ENCODE measurements around the gene S1PR4.

- no peak for TF ChIP-seq CTCF (conservative IDR thresholded peaks at IDR 0.05 in 1 of 2, IDR thresholded peaks at IDR 0.05 in 1 of 2; ENCODE audit: low read depth in 1 of 2, low read length in 2 of 2)
- TF ChIP-seq EZH2 (IDR thresholded peaks at IDR 0.05; ENCODE audit: low read length, missing control alignments) = no peak
These were observed 8.5 kb downstream of the S1PR4 start for GRCh38 chr19:3186891-3187661.

Data from fibroblast of lung (primary cell).